Activated CD4-positive, alpha-beta T cell treated with anti-CD3 and anti-CD28 coated beads, Interleukin-2, amount 10 ng/mL, durations not matched to agents 7 days and 5 days (primary cell): Measurements from ENCODE around the gene GPRC5C. TPM values are rescaled to one million over a fixed set of nuclear protein-coding genes. Genes with fewer than 3 reads are reported as not detected.

Source experiments
- CTCF ChIA-PET: fragments of 350-600 bp; sonication (Branson Sonifier 250); formaldehyde crosslinking; loops from one replicate; lab custom pipeline; 2021; ENCODE audit warnings: antibody characterized with exemption; lab: Charles Lee
- POLR2A ChIA-PET: fragments of 350-600 bp; sonication (Branson Sonifier 250); formaldehyde crosslinking; loops from one replicate; lab custom pipeline; 2021; ENCODE audit warnings: antibody characterized with exemption; lab: Charles Lee
- DNase-seq: peaks from one replicate; pipeline ENCODE4 v3.0.0-alpha.2; 2020
- H3K27ac Mint-ChIP-seq: one replicate; pipeline ENCODE4 v1.8.0; 2021; ENCODE audit warnings: mild to moderate bottlenecking, moderate library complexity, mixed read lengths
- H3K27me3 Mint-ChIP-seq: one replicate; pipeline ENCODE4 v1.8.0; 2021; ENCODE audit warnings: mixed read lengths
- H3K36me3 Mint-ChIP-seq: one replicate; pipeline ENCODE4 v1.8.0; 2021; ENCODE audit warnings: low read depth, mixed read lengths
- H3K4me1 Mint-ChIP-seq: one replicate; pipeline ENCODE4 v1.8.0; 2021; ENCODE audit warnings: mixed read lengths
- H3K4me3 Mint-ChIP-seq: one replicate; pipeline ENCODE4 v1.8.0; 2021; ENCODE audit warnings: mild to moderate bottlenecking, moderate library complexity, mixed read lengths
- H3K9me3 Mint-ChIP-seq: one replicate; pipeline ENCODE4 v1.8.0; 2021; ENCODE audit warnings: mixed read lengths
- total RNA-seq, 2 experiments: library from RNA; stranded (reverse); gene quantifications; one replicate each; pipeline ENCODE4 v1.2.3, GENCODE V29; 2021

GPRC5C gene
- total RNA-seq, 2 experiments from 2014 or later: not detected

DNA sequence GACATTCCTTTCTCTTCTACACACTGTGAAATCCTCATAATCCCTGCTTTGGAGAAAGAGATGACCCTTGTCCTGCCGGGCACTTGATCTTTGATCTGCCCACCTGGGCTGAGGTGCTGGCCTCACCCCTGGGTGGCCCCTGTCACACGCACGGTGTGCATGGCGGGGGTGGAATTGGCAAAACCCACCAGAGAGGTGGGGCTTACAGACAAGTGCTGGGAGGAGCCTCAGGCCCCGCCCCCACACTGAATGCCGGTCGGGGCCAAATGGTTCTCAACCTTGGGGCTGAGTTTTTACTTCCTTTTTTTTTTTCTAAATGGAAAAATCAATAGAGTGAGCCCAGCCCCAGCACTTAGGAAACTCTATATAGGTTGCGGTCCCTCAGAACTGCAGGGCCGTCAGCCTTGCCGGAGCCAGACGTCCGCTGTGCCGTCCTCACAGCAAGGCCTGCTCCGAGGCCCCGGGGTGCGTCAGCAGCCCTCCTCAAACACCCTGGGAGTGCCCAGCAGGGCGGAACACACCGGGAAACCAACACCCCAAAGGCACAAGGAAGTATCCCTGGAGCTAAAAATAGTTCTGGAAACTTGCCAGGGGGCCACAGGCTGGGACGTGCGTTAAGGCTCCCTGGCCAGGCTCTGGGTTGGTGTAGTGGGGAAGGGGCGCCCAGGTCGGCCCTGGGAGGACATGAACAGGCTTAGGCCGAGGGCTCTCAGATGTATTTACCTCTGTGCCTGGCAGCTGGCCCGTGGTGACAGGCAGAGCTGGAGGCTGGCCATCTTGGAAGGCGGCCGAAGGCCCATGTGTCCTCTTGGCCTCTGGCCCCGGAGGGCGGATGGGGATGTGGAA is 11.0 kb downstream of the GPRC5C start:
- no peak for DNase-seq
- Mint-ChIP-seq H3K4me1 (peaks cover 2% of the 10 kb centered on the region), H3K4me3 (no peak overlapping the region), H3K27ac (no peak overlapping the region), H3K9me3 (peaks cover 12% of the 10 kb centered on the region), H3K36me3 (no peaks in the 10 kb centered on the region), H3K27me3 (peaks cover 9% of the 10 kb centered on the region)
- CTCF ChIA-PET: interaction anchor here (1.0 to 2.9 kb wide), 4 partner anchors 15 to 75 kb away, joined by 3 to 18 read pairs (median 9); no protein-coding TSS in a partner anchor
- POLR2A ChIA-PET: no interaction called here

DNA sequence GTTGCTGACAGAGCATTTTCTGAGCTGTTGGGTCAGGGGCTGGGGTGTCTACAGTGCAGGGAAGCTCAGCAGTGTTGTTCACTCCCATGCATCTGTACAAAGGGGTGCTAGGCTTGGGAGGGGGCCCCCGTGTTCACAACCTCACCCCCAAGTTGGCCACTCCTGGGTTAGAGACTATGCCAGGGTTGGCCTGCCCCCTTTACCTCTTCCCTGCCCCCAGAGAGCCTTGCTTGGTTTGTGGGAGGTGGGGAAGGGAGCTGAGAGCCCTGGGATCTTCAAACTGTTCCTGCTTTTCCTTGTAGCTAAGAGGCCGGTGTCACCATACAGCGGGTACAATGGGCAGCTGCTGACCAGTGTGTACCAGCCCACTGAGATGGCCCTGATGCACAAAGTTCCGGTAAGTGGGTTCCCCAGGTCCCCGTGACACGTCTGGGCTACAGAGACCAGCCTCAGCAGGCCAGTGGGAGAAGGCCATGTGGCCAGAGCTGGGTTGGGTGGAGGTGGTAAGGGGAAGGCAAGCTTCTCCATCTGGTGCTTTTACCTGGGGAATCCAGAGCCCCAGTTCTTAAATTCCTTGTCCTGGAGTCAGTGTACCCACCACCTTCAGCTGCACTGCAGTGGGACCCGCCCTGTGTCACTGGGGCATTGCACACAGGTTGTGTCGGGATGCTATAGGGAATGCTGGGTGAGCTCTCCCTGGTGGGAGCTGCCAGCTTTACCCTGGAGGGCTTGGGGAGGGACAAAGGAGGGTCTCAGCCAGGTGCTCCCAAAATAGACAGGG is 11.8 kb downstream of the GPRC5C start:
- no peaks in the 10 kb centered on the region for H3K36me3 Mint-ChIP-seq
- H3K27me3 Mint-ChIP-seq: peaks cover 6% of the 10 kb centered on the region
- POLR2A ChIA-PET: interaction anchor here (0.5 kb wide), 1 partner anchor 68 kb away, joined by 14 read pairs; no protein-coding TSS in a partner anchor
- peaks cover 2% of the 10 kb centered on the region for H3K4me1 Mint-ChIP-seq
- H3K27ac Mint-ChIP-seq: no peak overlapping the region
- H3K9me3 Mint-ChIP-seq: peaks cover 8% of the 10 kb centered on the region
- CTCF ChIA-PET: interaction anchor here (1.0 to 2.9 kb wide), 6 partner anchors 10 to 75 kb away, joined by 3 to 18 read pairs (median 6); no protein-coding TSS in a partner anchor
- DNase-seq: no peak
- no peak overlapping the region for H3K4me3 Mint-ChIP-seq

DNA sequence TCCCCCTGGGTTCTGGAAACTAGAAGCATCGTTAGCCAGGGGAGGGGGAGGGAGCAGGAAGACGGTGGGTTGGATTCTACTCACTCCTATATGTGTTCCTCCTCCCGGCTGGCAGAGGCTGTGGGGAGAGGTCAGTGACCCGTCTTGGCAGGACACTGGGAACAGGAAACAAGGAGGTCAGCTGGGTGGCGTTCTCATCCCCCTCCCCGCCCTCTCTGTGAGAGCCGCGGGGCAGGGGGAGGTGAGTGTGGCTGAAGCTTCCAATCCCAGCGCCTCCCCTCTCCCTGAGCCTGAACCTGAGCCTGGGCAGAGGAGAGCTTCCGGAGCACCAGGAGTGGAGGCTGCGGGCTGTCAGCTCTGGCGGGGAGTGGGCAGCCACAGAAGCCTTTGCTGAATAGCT is 12.5 kb downstream of the GPRC5C start:
- CTCF ChIA-PET: interaction anchor here (1.1 to 2.9 kb wide), 5 partner anchors 9 to 76 kb away, joined by 3 to 18 read pairs (median 7); no protein-coding TSS in a partner anchor
- POLR2A ChIA-PET: no interaction called here
- H3K4me3 Mint-ChIP-seq: no peak overlapping the region

DNA sequence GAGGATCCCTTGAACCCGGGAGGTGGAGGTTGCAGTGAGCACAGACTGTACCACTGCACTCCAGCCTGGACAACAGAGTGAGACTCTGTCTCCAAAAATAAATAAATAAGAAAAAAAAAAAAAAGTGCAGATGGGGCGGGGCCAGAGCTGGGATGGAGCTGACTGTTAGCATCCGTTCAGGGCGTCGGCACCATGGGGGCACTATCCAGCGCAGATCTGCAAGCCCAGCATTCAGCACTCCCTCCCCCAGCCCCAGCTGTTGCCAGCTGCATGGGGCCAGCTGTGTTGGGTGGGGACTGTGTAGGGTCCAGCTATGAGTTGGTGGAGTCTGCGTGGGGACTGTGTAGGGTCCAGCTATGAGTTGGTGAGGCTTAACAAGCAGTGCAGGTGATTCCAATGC is 13.3 kb downstream of the GPRC5C start:
- POLR2A ChIA-PET: no interaction called here
- Mint-ChIP-seq H3K9me3 (peaks cover 2% of the 10 kb centered on the region), H3K4me1 (no peaks in the 10 kb centered on the region), H3K4me3 (no peak overlapping the region), H3K36me3 (no peaks in the 10 kb centered on the region), H3K27ac (no peak overlapping the region), H3K27me3 (peaks cover 2% of the 10 kb centered on the region)
- CTCF ChIA-PET: interaction anchor here (1.0 to 2.9 kb wide), 4 partner anchors 8 to 65 kb away, joined by 3 to 18 read pairs (median 10); no protein-coding TSS in a partner anchor
- no peak for DNase-seq

More for the DNA sequence above, 12.5 kb downstream of the GPRC5C start:
- peaks cover 4% of the 10 kb centered on the region for H3K9me3 Mint-ChIP-seq
- no peak overlapping the region for H3K27ac Mint-ChIP-seq
- peaks cover 2% of the 10 kb centered on the region for H3K4me1 Mint-ChIP-seq
- peaks cover 2% of the 10 kb centered on the region for H3K27me3 Mint-ChIP-seq
- no peak for DNase-seq
- no peaks in the 10 kb centered on the region for H3K36me3 Mint-ChIP-seq

DNA sequence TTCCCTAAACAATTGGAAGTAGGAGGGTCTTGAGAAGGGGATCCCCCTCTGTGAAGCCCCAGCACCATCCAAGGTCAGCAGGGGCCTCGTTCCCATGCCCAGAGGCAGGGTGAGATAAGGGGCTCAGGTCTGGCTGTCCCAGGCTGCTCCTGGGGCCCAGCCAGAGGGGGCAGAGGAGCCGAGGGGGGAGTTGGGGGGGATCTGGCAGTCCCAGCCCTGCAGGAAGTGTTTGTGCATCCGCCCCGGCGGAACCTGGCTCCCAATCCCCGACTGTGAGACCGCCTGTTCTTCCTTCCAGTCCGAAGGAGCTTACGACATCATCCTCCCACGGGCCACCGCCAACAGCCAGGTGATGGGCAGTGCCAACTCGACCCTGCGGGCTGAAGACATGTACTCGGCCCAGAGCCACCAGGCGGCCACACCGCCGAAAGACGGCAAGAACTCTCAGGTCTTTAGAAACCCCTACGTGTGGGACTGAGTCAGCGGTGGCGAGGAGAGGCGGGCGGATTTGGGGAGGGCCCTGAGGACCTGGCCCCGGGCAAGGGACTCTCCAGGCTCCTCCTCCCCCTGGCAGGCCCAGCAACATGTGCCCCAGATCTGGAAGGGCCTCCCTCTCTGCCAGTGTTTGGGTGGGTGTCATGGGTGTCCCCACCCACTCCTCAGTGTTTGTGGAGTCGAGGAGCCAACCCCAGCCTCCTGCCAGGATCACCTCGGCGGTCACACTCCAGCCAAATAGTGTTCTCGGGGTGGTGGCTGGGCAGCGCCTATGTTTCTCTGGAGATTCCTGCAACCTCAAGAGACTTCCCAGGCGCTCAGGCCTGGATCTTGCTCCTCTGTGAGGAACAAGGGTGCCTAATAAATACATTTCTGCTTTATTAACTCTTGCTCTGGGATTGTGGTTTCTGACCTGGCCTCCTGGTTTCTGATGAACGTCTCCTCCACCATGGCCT is 14.9 kb downstream of the GPRC5C start:
- ChIA-PET POLR2A (no interaction called here), CTCF (interaction anchor here (2.5 kb wide), 1 partner anchor 11 kb away, joined by 11 read pairs; no protein-coding TSS in a partner anchor)
- Mint-ChIP-seq H3K27ac (no peak overlapping the region), H3K4me1 (peaks cover 4% of the 10 kb centered on the region), H3K36me3 (no peaks in the 10 kb centered on the region), H3K9me3 (no peaks in the 10 kb centered on the region), H3K27me3 (peaks cover 10% of the 10 kb centered on the region), H3K4me3 (no peak overlapping the region)
- DNase-seq: no peak

DNA sequence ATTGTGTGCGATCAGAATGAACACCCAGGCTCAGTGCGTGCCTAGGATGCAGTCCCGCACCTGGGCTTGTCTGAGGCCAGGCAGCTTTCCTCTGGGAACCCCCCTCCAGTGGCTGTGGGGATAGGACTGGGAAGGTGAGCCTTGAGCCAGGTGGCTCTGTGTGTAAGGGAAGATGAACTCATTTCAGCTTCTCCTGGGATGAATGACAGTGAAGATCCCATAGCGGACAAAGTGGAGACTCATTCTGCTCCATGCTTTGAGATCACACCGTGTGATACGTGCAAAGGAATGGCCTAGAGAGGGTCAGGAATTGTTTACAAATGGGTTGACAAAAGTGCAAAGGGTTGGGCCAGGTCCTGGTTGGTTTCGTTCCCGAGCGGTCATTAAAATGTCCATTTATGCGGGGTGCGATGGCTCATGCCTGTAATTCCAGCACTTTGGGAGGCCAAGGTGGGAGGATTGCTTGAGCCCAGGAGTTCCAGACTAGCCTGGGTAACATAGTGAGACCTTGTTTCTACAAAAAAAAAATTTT is 15.8 kb downstream of the GPRC5C start:
- peaks cover 15% of the 10 kb centered on the region for H3K27me3 Mint-ChIP-seq
- no peak overlapping the region for H3K27ac Mint-ChIP-seq
- POLR2A ChIA-PET: interaction anchor here (0.6 kb wide), 1 partner anchor 26 kb away, joined by 3 read pairs; no protein-coding TSS in a partner anchor
- H3K4me3 Mint-ChIP-seq: no peak overlapping the region
- no peak for DNase-seq
- no peaks in the 10 kb centered on the region for H3K36me3 Mint-ChIP-seq
- H3K9me3 Mint-ChIP-seq: no peaks in the 10 kb centered on the region
- H3K4me1 Mint-ChIP-seq: peaks cover 12% of the 10 kb centered on the region
- CTCF ChIA-PET: interaction anchor here (2.5 kb wide), 1 partner anchor 10 kb away, joined by 11 read pairs; no protein-coding TSS in a partner anchor

DNA sequence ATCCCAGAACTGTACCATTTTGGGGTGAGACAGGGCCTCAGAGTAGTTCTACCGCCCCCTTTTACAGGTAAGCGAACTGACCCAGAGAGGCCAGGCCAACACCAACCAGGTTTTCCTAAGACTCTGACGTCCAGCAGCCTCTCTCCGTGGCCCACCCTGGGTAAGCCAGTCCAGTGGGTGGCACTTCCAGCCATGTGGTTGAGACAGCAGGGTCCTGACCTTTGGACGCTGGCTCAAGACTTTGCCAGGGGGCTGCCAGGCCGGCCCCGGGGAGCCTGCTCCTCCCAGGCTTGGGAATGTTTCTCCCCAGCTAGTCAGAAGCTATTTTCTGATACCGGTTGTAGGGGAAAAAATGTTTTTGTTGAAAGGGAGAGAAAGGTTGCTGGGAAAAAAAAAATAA is 16.9 kb downstream of the GPRC5C start:
- Mint-ChIP-seq H3K36me3 (no peaks in the 10 kb centered on the region), H3K4me3 (no peak overlapping the region), H3K4me1 (peaks cover 18% of the 10 kb centered on the region), H3K9me3 (no peaks in the 10 kb centered on the region), H3K27ac (no peak overlapping the region), H3K27me3 (peaks cover 22% of the 10 kb centered on the region)
- DNase-seq: no peak
- ChIA-PET POLR2A (no interaction called here), CTCF (interaction anchor here (2.5 kb wide), 1 partner anchor 9 kb away, joined by 11 read pairs; no protein-coding TSS in a partner anchor)

DNA sequence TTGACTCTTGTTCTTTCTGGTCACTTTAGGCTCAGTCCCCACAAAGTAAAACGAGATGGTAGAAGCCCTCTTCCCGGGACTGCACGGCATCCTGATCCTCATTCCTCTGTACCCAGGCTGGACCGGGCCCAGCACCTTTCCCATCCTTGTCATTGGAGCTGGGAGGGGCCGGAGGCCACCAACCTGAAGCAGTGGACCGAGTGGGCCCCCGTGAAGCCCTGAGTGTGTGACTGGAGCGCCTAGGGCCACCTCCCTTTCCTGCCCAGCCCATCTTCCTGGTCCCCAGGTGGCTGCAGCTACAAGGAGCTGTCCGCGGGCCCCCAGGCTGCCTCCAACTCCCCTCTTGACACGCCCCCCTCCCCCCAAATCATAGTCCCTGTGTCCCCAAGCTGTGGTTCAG is 17.4 kb downstream of the GPRC5C start:
- DNase-seq: no peak
- no peak overlapping the region for H3K27ac Mint-ChIP-seq
- no peak overlapping the region for H3K4me3 Mint-ChIP-seq
- no peaks in the 10 kb centered on the region for H3K9me3 Mint-ChIP-seq
- ChIA-PET POLR2A (no interaction called here), CTCF (interaction anchor here (0.6 kb wide), 2 partner anchors 12 to 19 kb away, joined by 3 read pairs; no protein-coding TSS in a partner anchor)
- peaks cover 18% of the 10 kb centered on the region for H3K4me1 Mint-ChIP-seq
- H3K27me3 Mint-ChIP-seq: peaks cover 22% of the 10 kb centered on the region
- no peaks in the 10 kb centered on the region for H3K36me3 Mint-ChIP-seq

DNA sequence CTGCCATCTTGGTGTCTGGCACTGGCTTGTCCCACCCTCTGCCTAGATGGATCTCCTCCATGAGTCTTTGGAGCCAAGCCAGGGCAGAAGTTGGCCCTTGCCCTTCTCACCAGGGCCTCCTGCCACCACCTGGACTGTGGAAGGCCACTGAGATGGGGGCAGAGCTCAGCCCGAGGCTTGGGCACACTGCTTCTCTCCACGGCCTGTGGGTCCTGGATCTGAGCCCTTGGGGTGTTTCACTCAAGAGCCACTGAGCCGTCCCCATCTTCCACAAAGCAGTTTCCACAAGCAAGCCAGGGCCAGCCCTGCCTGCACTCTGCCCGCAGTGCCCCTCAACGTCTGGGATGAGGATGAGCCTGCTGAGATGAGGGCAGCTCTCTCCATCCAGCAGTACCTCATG is 17.9 kb downstream of the GPRC5C start:
- H3K27me3 Mint-ChIP-seq: peaks cover 22% of the 10 kb centered on the region
- POLR2A ChIA-PET: no interaction called here
- peaks cover 18% of the 10 kb centered on the region for H3K4me1 Mint-ChIP-seq
- CTCF ChIA-PET: interaction anchor here (0.6 kb wide), 2 partner anchors 13 to 19 kb away, joined by 3 read pairs; no protein-coding TSS in a partner anchor
- no peak overlapping the region for H3K27ac Mint-ChIP-seq
- peak; percentile 3 for DNase-seq
- H3K9me3 Mint-ChIP-seq: no peaks in the 10 kb centered on the region
- H3K36me3 Mint-ChIP-seq: no peaks in the 10 kb centered on the region
- no peak overlapping the region for H3K4me3 Mint-ChIP-seq

DNA sequence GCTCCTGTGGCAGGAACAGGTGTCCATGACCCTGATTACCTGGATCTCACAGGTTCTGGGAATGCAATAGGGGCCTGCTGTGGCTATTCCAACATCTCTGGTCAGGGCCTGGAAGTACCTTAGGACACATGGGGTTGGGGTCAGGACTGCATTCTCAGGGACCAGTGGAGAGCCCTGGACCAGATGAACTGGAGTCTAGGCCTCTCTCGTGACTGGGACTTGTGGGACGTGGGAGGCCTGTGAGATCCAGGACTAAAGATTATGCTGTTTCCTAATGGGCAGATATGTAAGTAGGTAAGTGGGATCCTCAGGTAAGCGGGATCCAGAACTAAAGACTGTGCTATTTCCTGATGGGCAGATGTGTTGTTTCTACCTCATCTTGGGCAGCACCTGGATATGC is 18.3 kb downstream of the GPRC5C start:
- POLR2A ChIA-PET: no interaction called here
- H3K4me1 Mint-ChIP-seq: peaks cover 18% of the 10 kb centered on the region

DNA sequence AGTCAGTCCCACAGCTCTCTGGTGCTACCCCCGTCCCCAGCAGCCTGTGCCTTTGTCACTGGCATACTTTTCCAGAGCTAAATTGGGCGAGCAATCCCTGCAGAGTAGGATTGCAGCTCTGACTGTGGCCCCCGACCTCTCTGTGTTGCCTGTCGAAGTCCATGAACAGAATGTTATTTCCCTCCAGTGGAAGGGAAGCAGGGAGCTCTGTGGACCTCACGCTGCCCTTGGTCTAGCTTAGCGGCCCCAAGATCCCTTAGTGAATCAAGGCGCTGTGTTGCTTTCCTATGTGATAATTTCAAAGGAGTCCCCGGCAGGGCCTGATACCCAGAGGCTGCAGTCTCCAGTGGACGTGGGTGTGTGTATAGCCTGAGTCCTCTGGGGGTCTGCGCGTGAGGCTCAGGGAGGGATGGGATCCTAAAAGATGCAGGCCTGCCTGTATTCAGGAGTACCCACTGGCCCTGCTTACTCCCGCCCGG is 19.1 kb downstream of the GPRC5C start:
- H3K4me3 Mint-ChIP-seq: no peak overlapping the region
- POLR2A ChIA-PET: interaction anchor here (0.6 kb wide), 1 partner anchor 181 kb away, joined by 3 read pairs; no protein-coding TSS in a partner anchor
- CTCF ChIA-PET: interaction anchor here (0.6 to 3.0 kb wide), 3 partner anchors 13 to 71 kb away, joined by 4 to 15 read pairs (median 5); no protein-coding TSS in a partner anchor
- H3K27ac Mint-ChIP-seq: no peak overlapping the region
- no peaks in the 10 kb centered on the region for H3K9me3 Mint-ChIP-seq
- H3K4me1 Mint-ChIP-seq: peaks cover 18% of the 10 kb centered on the region
- H3K36me3 Mint-ChIP-seq: no peaks in the 10 kb centered on the region
- H3K27me3 Mint-ChIP-seq: peaks cover 24% of the 10 kb centered on the region
- DNase-seq: no peak

More for the DNA sequence above, 18.3 kb downstream of the GPRC5C start:
- no peaks in the 10 kb centered on the region for H3K9me3 Mint-ChIP-seq
- no peak for DNase-seq
- no peaks in the 10 kb centered on the region for H3K36me3 Mint-ChIP-seq
- no peak overlapping the region for H3K4me3 Mint-ChIP-seq
- no peak overlapping the region for H3K27ac Mint-ChIP-seq
- H3K27me3 Mint-ChIP-seq: peaks cover 22% of the 10 kb centered on the region
- CTCF ChIA-PET: no interaction called here
